Effector CD4-positive, alpha-beta T cell (primary cell): Measurements from ENCODE around the gene NLRP3.
"Not testable (repeated sequence)": the region's sequence is repeated elsewhere in the genome, so short reads cannot be mapped to it uniquely, and the experiment has no call there.

Experiments
- DNase-seq: peaks from one replicate; pipeline ENCODE4 v3.0.0-alpha.2; 2020

The NLRP3 gene

GRCh38 chr1:247440001-247440620 is 24.1 kb downstream of the NLRP3 start:
- DNase-seq: no peak

- DNase-seq: no peak
Measured at GRCh38 chr1:247441606-247442005, 25.6 kb downstream of the NLRP3 start.

GRCh38 chr1:247442164-247442563 is 26.2 kb downstream of the NLRP3 start:
- DNase-seq: no peak

GRCh38 chr1:247443641-247444040 is 27.7 kb downstream of the NLRP3 start:
- DNase-seq: no peak

GRCh38 chr1:247444571-247444970 is 28.6 kb downstream of the NLRP3 start:
- DNase-seq: no peak

- no peak for DNase-seq
Measured at GRCh38 chr1:247445526-247446356, 29.8 kb downstream of the NLRP3 start.

GRCh38 chr1:247447162-247447909 is 31.4 kb downstream of the NLRP3 start:
- no peak for DNase-seq

GRCh38 chr1:247448107-247448791 is 32.3 kb downstream of the NLRP3 start:
- DNase-seq: no peak

- no peak for DNase-seq
Measured at GRCh38 chr1:247451388-247452010, 35.5 kb downstream of the NLRP3 start.

GRCh38 chr1:247452447-247453039 is 36.6 kb downstream of the NLRP3 start:
- no peak for DNase-seq

- no peak for DNase-seq
Measured at GRCh38 chr1:247453245-247453644, 37.3 kb downstream of the NLRP3 start.

- no peak for DNase-seq
Measured at GRCh38 chr1:247453997-247454396, 38.0 kb downstream of the NLRP3 start.

GRCh38 chr1:247456021-247456420 is 40.0 kb downstream of the NLRP3 start:
- no peak for DNase-seq

GRCh38 chr1:247456914-247457639 is 41.1 kb downstream of the NLRP3 start:
- DNase-seq: no peak

GRCh38 chr1:247459507-247459906 is 43.5 kb downstream of the NLRP3 start:
- no peak for DNase-seq

GRCh38 chr1:247465796-247466195 is 49.8 kb downstream of the NLRP3 start:
- DNase-seq: no peak

GRCh38 chr1:247467129-247467528 is 51.2 kb downstream of the NLRP3 start:
- no peak for DNase-seq

GRCh38 chr1:247468481-247469140 is 52.6 kb downstream of the NLRP3 start:
- no peak for DNase-seq

GRCh38 chr1:247469141-247469535 is 53.2 kb downstream of the NLRP3 start:
- no peak for DNase-seq

GRCh38 chr1:247470942-247471429 is 55.0 kb downstream of the NLRP3 start:
- DNase-seq: not testable (repeated sequence)
